ENCODE results near the gene CLDN5. TPM values are rescaled to one million over a fixed set of nuclear protein-coding genes. Genes with fewer than 3 reads are reported as not detected.

The CLDN5 gene
- polyA plus RNA-seq, 2 donors = 8.5 to 48.3 TPM

DNA sequence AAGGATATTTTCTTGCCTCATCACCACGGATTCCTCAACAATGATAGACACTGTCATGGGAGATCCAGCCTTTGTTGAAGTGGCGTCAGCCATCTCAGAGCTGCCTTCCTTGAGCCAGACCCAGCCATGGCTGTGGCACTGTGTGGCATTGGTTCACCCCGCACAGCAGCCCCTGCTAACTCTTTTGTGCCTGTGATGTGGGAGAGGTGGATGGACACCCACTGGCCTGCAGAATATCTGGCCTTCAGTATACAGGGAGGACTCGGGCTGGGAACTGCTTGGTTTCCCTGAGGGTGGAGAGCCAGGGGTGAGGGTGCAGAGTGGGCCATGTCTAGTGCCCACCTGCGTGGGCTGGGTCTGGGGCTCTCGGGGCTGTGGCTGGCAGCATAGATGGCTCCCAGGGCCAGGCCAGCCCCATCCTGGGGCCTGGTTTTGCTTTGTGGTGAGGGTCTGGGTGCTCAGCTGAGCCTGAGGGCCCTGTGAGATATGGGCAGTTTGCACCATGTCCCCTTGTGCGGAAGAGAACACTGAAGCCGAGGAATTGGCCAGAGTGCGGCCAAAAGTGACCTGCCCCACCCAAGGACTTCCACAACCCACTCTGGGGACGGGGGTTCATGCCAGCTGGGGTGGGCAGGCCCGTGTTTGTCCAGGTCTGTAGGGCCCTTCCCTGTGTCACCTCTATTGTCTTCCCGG, 6.1 kb downstream of the CLDN5 start:
- peaks cover 0 to 3% of the 10 kb centered on the region in 2 donors for H3K27me3 ChIP-seq (ENCODE audit: control insufficient read depth in 1 of 2, insufficient read depth in 2 of 2, low read length in 2 of 2)
- WGBS, 2 donors = 88 to 90% methylated on average over 12 of the region's 12 CpGs
- peaks cover 0 to 1% of the 10 kb centered on the region in 2 donors for H3K9me3 ChIP-seq (ENCODE audit: control insufficient read depth in 2 of 2, insufficient read depth in 1 of 2, low read depth in 1 of 2, low read length in 1 of 2)
- no peak overlapping the region for H3K4me3 ChIP-seq (ENCODE audit: low read depth in 1 of 2, low read length in 2 of 2)
- peaks cover 0 to 3% of the 10 kb centered on the region in 2 donors for H3K4me1 ChIP-seq (ENCODE audit: control insufficient read depth in 2 of 2, insufficient read depth in 2 of 2, low read length in 1 of 2)
- no peak overlapping the region for H3K27ac ChIP-seq (ENCODE audit: low read depth in 2 of 2, low read length in 1 of 2)
- peaks cover 0 to 4% of the 10 kb centered on the region in 2 donors for H3K36me3 ChIP-seq (ENCODE audit: control insufficient read depth in 2 of 2, insufficient read depth in 2 of 2, low read length in 1 of 2)

DNA sequence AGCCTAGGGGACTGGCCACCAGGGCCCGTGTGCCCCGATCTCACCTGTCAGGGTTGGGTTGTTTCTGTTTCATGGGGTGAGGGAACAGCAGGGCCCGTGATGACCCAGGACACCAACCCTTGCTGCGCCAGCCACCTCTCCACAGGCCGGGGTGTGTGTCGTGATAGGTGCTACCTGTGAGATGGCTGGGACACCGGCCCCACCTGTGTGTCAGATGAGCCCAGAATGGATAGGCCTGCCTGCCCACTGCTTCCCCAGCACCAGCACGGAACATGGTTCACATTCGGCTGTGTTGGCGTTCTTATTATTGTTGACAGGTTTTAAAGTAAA, 7.1 kb downstream of the CLDN5 start:
- 95 to 97% methylated on average over 10 of the region's 10 CpGs for WGBS, 2 donors
- Histone ChIP-seq H3K4me1 (ENCODE audit: control insufficient read depth in 2 of 2, insufficient read depth in 2 of 2, low read length in 1 of 2) (no peaks in the 10 kb centered on the region), H3K27me3 (ENCODE audit: control insufficient read depth in 1 of 2, insufficient read depth in 2 of 2, low read length in 2 of 2) (no peaks in the 10 kb centered on the region), H3K36me3 (ENCODE audit: control insufficient read depth in 2 of 2, insufficient read depth in 2 of 2, low read length in 1 of 2) (peaks cover 0 to 4% of the 10 kb centered on the region in 2 donors), H3K9me3 (ENCODE audit: control insufficient read depth in 2 of 2, insufficient read depth in 1 of 2, low read depth in 1 of 2, low read length in 1 of 2) (peaks cover 0 to 1% of the 10 kb centered on the region in 2 donors), H3K4me3 (ENCODE audit: low read depth in 1 of 2, low read length in 2 of 2) (no peak overlapping the region), H3K27ac (ENCODE audit: low read depth in 2 of 2, low read length in 1 of 2) (no peak overlapping the region)

DNA sequence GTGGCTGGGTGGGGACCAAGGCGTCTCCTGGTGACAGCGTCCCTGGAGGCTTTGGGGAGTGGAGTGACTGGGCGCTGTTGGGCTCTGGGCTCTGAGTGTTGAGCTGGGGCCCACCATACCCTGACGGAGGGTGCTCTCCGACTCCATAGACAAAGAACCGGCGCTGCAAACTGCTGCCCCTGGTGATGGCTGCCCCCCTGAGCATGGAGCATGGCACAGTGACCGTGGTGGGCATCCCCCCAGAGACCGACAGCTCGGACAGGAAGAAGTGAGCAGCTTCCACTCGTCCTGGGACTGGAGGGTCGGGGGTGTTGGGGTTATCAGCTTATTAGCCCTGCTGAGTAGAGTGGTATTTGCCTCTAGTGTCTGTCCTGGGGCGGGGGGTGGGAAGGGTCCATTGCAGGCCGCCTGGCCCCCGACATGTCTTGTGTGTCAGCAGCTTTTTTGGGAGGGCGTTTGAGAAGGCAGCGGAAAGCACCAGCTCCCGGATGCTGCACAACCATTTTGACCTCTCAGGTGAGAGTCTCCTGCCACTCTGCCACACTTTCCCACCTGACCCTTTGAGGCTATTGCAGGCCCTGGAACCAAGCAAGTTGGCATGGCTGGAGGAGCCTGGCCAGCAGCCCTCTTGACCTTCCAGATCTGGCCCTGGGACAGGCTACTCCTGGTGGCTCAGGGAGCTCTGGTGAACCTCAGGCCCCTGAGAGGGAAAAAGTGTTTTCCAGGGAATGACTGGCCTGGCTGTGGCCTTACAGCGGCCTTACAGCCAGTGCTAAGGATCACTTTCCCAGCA, 7.6 kb downstream of the CLDN5 start:
- H3K4me1 ChIP-seq (ENCODE audit: control insufficient read depth in 2 of 2, insufficient read depth in 2 of 2, low read length in 1 of 2) = no peaks in the 10 kb centered on the region
- 95 to 96% methylated on average over 19 of the region's 19 CpGs for WGBS, 2 donors
- H3K4me3 ChIP-seq (ENCODE audit: low read depth in 1 of 2, low read length in 2 of 2) = no peak overlapping the region

DNA sequence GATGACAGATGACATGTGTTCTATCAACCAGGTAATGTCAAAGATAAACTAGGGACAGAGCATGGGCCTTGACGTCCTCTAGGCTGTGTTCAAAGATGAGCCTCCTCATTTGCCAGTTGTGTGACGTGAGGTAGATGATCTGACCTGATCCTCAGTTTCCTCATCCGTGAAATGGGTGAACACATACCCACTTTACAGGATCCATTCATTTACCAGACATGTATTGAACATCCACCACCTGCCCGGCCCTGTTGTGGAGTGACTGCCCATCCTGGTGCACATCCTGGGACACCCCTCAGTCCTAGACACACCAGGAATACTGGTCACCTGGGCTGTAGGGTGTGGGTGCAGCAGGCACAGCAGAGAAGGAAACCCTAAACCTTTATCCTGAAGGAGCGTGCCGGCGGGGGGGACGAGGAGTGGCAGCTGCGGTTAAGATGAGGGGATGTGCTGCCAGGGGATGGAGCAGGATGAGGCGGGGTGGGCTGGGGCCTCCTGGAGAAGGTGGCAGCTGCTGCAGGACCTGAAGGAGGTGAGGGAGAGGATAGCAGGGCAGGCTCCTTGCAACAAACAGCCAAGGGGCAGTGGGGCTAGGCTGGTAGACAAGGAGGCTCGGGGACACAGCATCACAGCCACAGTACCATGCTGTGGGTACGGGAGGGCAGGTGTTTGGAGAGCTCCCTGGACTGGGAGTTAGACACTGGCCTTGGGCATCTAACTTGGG, 8.4 kb downstream of the CLDN5 start:
- H3K4me3 ChIP-seq (ENCODE audit: low read depth in 1 of 2, low read length in 2 of 2) = no peak overlapping the region
- peaks cover 0 to 4% of the 10 kb centered on the region in 2 donors for H3K36me3 ChIP-seq (ENCODE audit: control insufficient read depth in 2 of 2, insufficient read depth in 2 of 2, low read length in 1 of 2)
- H3K9me3 ChIP-seq (ENCODE audit: control insufficient read depth in 2 of 2, insufficient read depth in 1 of 2, low read depth in 1 of 2, low read length in 1 of 2) = peaks cover 0 to 1% of the 10 kb centered on the region in 2 donors
- H3K27ac ChIP-seq (ENCODE audit: low read depth in 2 of 2, low read length in 1 of 2) = no peak overlapping the region
- WGBS, 2 donors = 96 to 98% methylated on average over 12 of the region's 12 CpGs
- no peaks in the 10 kb centered on the region for H3K27me3 ChIP-seq (ENCODE audit: control insufficient read depth in 1 of 2, insufficient read depth in 2 of 2, low read length in 2 of 2)
- no peaks in the 10 kb centered on the region for H3K4me1 ChIP-seq (ENCODE audit: control insufficient read depth in 2 of 2, insufficient read depth in 2 of 2, low read length in 1 of 2)

More for the DNA sequence above, 7.6 kb downstream of the CLDN5 start:
- Histone ChIP-seq H3K9me3 (ENCODE audit: control insufficient read depth in 2 of 2, insufficient read depth in 1 of 2, low read depth in 1 of 2, low read length in 1 of 2) (peaks cover 0 to 1% of the 10 kb centered on the region in 2 donors), H3K27ac (ENCODE audit: low read depth in 2 of 2, low read length in 1 of 2) (no peak overlapping the region), H3K36me3 (ENCODE audit: control insufficient read depth in 2 of 2, insufficient read depth in 2 of 2, low read length in 1 of 2) (peaks cover 0 to 4% of the 10 kb centered on the region in 2 donors), H3K27me3 (ENCODE audit: control insufficient read depth in 1 of 2, insufficient read depth in 2 of 2, low read length in 2 of 2) (no peaks in the 10 kb centered on the region)

DNA sequence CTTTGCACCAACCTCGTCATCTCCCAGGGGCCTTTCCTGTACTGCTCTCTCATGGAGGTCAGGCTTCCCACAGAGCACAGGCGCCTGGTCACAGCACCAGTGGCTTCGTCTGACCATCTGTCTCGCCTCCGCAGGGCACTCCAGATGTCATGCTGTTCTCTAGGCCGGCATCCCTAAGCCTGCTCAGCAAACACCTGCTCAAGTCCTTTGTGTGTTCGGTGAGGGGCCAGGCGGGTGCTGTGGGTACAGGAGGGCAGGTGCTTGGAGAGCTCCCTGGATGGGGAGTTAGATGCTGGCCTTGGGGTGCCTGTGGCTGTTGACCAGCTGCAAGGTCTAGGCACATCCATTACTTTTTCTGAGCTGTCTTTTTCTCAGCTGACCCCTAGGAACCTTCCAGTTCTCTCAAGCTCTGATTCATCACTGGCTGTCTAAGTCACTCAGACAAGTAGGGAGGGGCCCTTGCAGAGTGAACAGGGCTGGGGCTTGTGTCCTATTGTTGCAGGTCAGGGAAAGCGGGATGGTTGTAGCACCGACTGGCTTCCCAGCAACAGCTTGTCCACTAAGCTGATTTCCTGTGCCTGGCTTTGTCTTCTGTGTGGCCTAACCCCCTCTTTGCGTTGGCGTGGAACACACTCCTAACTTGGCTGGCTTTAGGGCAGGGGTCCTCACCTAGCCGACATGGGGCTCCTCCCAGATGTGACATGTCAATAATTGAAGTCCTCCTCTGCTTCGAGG, 9.2 kb downstream of the CLDN5 start:
- H3K27me3 ChIP-seq (ENCODE audit: control insufficient read depth in 1 of 2, insufficient read depth in 2 of 2, low read length in 2 of 2) = no peaks in the 10 kb centered on the region
- H3K36me3 ChIP-seq (ENCODE audit: control insufficient read depth in 2 of 2, insufficient read depth in 2 of 2, low read length in 1 of 2) = peaks cover 0 to 4% of the 10 kb centered on the region in 2 donors
- H3K27ac ChIP-seq (ENCODE audit: low read depth in 2 of 2, low read length in 1 of 2) = no peak overlapping the region
- peaks cover 0 to 1% of the 10 kb centered on the region in 2 donors for H3K9me3 ChIP-seq (ENCODE audit: control insufficient read depth in 2 of 2, insufficient read depth in 1 of 2, low read depth in 1 of 2, low read length in 1 of 2)
- H3K4me3 ChIP-seq (ENCODE audit: low read depth in 1 of 2, low read length in 2 of 2) = no peak overlapping the region
- 88 to 89% methylated on average over 14 of the region's 14 CpGs for WGBS, 2 donors
- no peaks in the 10 kb centered on the region for H3K4me1 ChIP-seq (ENCODE audit: control insufficient read depth in 2 of 2, insufficient read depth in 2 of 2, low read length in 1 of 2)

DNA sequence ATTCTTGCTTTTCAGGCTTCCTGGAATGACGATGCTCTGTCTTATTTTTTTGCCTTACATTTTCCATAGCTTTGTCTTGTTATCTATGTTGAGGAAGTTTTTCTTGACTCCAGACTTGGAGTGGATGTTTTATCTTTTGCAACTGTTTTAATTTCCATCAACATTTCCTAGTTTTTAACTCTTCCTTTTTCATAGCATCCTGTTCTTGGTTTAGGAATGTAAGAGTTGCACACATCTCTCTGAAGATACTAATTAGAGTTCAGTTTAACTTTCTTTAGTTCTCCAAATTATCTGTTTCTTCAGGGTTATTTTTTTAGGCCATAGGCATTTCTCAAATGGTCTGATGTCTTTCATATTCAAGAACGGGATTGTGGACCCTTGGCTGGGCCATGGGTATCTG, 10.4 kb downstream of the CLDN5 start:
- Histone ChIP-seq H3K36me3 (ENCODE audit: control insufficient read depth in 2 of 2, insufficient read depth in 2 of 2, low read length in 1 of 2) (peaks cover 0 to 4% of the 10 kb centered on the region in 2 donors), H3K9me3 (ENCODE audit: control insufficient read depth in 2 of 2, insufficient read depth in 1 of 2, low read depth in 1 of 2, low read length in 1 of 2) (peaks cover 0 to 1% of the 10 kb centered on the region in 2 donors), H3K4me1 (ENCODE audit: control insufficient read depth in 2 of 2, insufficient read depth in 2 of 2, low read length in 1 of 2) (no peaks in the 10 kb centered on the region), H3K27me3 (ENCODE audit: control insufficient read depth in 1 of 2, insufficient read depth in 2 of 2, low read length in 2 of 2) (no peaks in the 10 kb centered on the region), H3K4me3 (ENCODE audit: low read depth in 1 of 2, low read length in 2 of 2) (no peak overlapping the region), H3K27ac (ENCODE audit: low read depth in 2 of 2, low read length in 1 of 2) (no peak overlapping the region)
- 61 to 71% methylated on average over 2 of the region's 2 CpGs for WGBS, 2 donors

DNA sequence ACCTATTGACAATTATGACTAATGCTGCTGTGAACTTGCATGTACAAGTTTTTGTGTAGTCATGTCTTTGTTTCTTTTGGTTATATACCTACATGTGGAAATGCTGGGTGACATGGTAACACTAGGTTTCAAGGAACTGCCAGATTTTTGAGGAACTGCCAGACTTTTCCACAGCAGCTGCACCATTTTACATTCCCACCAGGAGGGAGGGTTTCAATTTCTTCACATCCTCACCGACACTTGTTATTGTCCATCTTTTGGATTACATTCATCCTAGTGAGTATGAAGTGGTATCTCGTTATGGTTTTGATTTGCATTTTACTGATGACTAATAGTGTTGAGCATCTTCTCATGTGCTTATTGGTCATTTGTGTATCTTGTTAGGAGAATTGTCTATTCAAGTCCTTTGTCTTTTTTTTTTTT, 13.3 kb downstream of the CLDN5 start:
- Histone ChIP-seq H3K27me3 (ENCODE audit: control insufficient read depth in 1 of 2, insufficient read depth in 2 of 2, low read length in 2 of 2) (no peaks in the 10 kb centered on the region), H3K27ac (ENCODE audit: low read depth in 2 of 2, low read length in 1 of 2) (no peak overlapping the region), H3K4me3 (ENCODE audit: low read depth in 1 of 2, low read length in 2 of 2) (no peak overlapping the region), H3K4me1 (ENCODE audit: control insufficient read depth in 2 of 2, insufficient read depth in 2 of 2, low read length in 1 of 2) (peaks cover 0 to 2% of the 10 kb centered on the region in 2 donors), H3K9me3 (ENCODE audit: control insufficient read depth in 2 of 2, insufficient read depth in 1 of 2, low read depth in 1 of 2, low read length in 1 of 2) (peaks cover 0 to 1% of the 10 kb centered on the region in 2 donors), H3K36me3 (ENCODE audit: control insufficient read depth in 2 of 2, insufficient read depth in 2 of 2, low read length in 1 of 2) (peaks cover 0 to 2% of the 10 kb centered on the region in 2 donors)
- 52 to 61% methylated on average over 2 of the region's 2 CpGs for WGBS, 2 donors

DNA sequence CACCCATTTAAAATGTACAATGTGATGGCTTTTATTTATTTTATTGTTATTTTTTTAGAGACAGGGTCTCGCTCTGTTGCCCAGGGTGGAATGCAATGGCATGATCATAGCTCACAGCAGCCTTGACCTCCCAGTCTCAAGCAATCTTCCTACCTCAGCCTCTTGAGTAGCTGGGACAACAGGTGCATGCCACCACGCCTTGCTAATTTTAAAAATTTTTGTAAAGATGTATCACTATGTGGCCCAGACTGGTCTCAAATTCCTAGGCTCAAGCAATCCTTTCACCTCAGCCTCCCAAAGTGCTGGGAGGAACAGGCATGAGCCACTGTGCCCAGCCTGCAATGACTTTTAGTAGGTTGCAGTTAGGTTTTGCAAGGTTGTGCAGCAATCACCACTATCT, 14.3 kb downstream of the CLDN5 start:
- no peaks in the 10 kb centered on the region for H3K27me3 ChIP-seq (ENCODE audit: control insufficient read depth in 1 of 2, insufficient read depth in 2 of 2, low read length in 2 of 2)
- no peak overlapping the region for H3K27ac ChIP-seq (ENCODE audit: low read depth in 2 of 2, low read length in 1 of 2)
- peaks cover 0 to 2% of the 10 kb centered on the region in 2 donors for H3K4me1 ChIP-seq (ENCODE audit: control insufficient read depth in 2 of 2, insufficient read depth in 2 of 2, low read length in 1 of 2)
- 95 to 100% methylated on average over 2 of the region's 2 CpGs for WGBS, 2 donors
- H3K9me3 ChIP-seq (ENCODE audit: control insufficient read depth in 2 of 2, insufficient read depth in 1 of 2, low read depth in 1 of 2, low read length in 1 of 2) = peaks cover 0 to 1% of the 10 kb centered on the region in 2 donors
- peaks cover 0 to 2% of the 10 kb centered on the region in 2 donors for H3K36me3 ChIP-seq (ENCODE audit: control insufficient read depth in 2 of 2, insufficient read depth in 2 of 2, low read length in 1 of 2)
- H3K4me3 ChIP-seq (ENCODE audit: low read depth in 1 of 2, low read length in 2 of 2) = no peak overlapping the region

DNA sequence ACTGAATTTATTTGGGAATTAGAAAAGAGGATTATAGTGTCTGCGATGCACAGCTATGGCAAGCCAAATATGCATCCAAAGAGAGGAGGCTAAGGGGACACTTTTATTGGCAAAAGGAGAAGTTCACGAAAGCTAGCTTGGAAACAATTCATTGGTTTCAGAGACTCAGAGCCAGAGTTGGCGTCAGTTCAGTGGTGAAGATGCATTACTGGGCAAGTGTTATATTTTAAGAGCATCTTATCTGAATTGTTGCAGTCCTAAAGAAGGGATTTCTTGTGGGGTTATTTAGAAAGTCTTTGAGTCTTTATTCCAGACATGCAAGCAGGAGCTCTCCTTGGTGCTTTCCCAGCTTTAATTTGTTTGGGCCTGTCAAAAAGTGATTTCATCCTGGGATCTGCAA, 15.0 kb downstream of the CLDN5 start:
- WGBS, 2 donors = 67 to 79% methylated on average over 3 of the region's 3 CpGs
- Histone ChIP-seq H3K4me3 (ENCODE audit: low read depth in 1 of 2, low read length in 2 of 2) (no peak overlapping the region), H3K27ac (ENCODE audit: low read depth in 2 of 2, low read length in 1 of 2) (no peak overlapping the region), H3K27me3 (ENCODE audit: control insufficient read depth in 1 of 2, insufficient read depth in 2 of 2, low read length in 2 of 2) (no peaks in the 10 kb centered on the region), H3K9me3 (ENCODE audit: control insufficient read depth in 2 of 2, insufficient read depth in 1 of 2, low read depth in 1 of 2, low read length in 1 of 2) (peaks cover 0 to 1% of the 10 kb centered on the region in 2 donors), H3K4me1 (ENCODE audit: control insufficient read depth in 2 of 2, insufficient read depth in 2 of 2, low read length in 1 of 2) (peaks cover 0 to 2% of the 10 kb centered on the region in 2 donors), H3K36me3 (ENCODE audit: control insufficient read depth in 2 of 2, insufficient read depth in 2 of 2, low read length in 1 of 2) (no peaks in the 10 kb centered on the region)

All from esophagus (tissue), 2 donors.